Measurements from ENCODE around the gene FUBP3.
"Not testable (repeated sequence)": the region's sequence is repeated elsewhere in the genome, so short reads cannot be mapped to it uniquely, and the experiment has no call there.

Gene FUBP3

DNA sequence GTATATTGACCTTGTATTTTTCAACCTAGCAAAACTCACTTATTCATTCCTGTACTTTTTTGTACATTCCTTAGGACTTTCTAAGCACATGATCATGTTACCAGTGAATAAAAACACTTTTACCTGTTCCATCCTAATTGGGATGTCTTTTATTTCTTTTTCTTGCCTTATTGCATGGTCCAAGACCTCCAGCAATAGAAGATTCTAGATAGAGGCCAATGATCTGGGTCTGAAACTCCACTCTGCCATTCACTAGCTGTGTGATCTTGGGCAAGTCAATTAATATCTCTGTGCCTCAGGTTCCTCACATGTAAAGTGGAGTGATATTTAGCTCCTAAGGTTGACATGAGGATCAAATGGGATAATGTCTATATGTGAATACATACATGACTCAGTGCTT, 105.7 kb downstream of the FUBP3 start:
- TF ChIP-seq, protein P1, sequence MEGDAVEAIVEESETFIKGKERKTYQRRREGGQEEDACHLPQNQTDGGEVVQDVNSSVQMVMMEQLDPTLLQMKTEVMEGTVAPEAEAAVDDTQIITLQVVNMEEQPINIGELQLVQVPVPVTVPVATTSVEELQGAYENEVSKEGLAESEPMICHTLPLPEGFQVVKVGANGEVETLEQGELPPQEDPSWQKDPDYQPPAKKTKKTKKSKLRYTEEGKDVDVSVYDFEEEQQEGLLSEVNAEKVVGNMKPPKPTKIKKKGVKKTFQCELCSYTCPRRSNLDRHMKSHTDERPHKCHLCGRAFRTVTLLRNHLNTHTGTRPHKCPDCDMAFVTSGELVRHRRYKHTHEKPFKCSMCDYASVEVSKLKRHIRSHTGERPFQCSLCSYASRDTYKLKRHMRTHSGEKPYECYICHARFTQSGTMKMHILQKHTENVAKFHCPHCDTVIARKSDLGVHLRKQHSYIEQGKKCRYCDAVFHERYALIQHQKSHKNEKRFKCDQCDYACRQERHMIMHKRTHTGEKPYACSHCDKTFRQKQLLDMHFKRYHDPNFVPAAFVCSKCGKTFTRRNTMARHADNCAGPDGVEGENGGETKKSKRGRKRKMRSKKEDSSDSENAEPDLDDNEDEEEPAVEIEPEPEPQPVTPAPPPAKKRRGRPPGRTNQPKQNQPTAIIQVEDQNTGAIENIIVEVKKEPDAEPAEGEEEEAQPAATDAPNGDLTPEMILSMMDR (conservative IDR thresholded peaks at IDR 0.05; ENCODE audit: low read length): no peak
- DNase-seq (ENCODE audit: low read depth): no peak

DNA sequence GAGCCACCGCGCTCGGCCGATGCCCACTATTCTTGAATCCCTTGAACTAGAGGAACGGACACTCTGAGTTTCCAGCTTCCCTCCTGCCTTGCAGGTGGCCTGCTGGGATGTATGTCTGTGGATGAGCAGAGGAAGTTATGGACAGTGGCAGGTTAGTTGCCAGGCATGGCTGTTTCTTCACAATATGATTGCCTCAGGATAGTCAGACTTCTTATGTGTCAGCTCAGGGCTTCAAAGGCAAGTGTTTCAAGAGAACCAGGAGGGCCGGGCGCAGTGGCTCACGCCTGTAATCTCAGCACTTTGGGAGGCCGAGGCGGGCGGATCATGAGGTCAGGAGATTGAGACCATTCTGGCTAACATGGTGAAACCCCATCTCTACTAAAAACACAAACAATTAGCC, 106.6 kb downstream of the FUBP3 start:
- H3K4me3 ChIP-seq (ENCODE audit: low read length); DNase-seq (ENCODE audit: low read depth): not testable (repeated sequence)

More for the DNA sequence above, 105.7 kb downstream of the FUBP3 start:
- no peak overlapping the region for H3K4me3 ChIP-seq (ENCODE audit: low read length)

DNA sequence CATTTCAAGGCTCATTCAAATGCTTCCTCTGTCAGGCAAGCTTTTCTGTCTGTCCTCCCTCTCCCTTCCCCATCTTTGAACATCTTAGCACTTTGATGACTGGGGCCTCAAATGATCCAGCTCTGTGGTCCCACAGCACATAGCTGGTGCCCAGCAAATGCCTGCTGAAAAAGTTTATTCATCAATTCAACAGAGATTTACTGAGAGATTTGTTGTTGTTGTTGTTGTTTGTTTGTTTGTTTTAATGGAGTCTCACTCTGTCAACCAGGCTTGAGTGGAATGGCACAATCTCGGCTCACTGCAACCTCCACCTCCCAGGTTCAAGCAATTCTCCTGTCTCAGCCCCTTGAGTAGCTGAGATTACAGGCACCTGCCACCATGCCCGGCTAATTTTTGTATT, 108.2 kb downstream of the FUBP3 start:
- H3K4me3 ChIP-seq (ENCODE audit: low read length): no peak overlapping the region
- TF ChIP-seq, protein P1 (conservative IDR thresholded peaks at IDR 0.05; ENCODE audit: low read length): no peak
- no peak for DNase-seq (ENCODE audit: low read depth)

Data from AG10803 (cell line).